OCI-LY3 (cell line): Measurements from ENCODE around the gene IQCF5.

Experiments
- H2AFZ ChIP-seq: fragments of 200-600, 300-600 bp; shearing (Covaris generic); 2 replicates; pipeline ENCODE4 v1.6.0; 2014; ENCODE audit warnings: antibody characterized with exemption, low read depth, low read length
- H3K27ac ChIP-seq: fragments of 200-600, 300-600 bp; sonication (generic); 2 replicates; pipeline ENCODE4 v1.5.1; 2014; ENCODE audit warnings: mild to moderate bottlenecking, low read length, moderate library complexity, mixed read lengths
- H3K27me3 ChIP-seq: fragments of 200-600, 300-600 bp; sonication (generic); 2 replicates; pipeline ENCODE4 v1.6.1; 2014; ENCODE audit warnings: low read depth, low read length, mixed read lengths
- H3K36me3 ChIP-seq: fragments of 200-600, 300-600 bp; sonication (generic); replicated peaks from 2 replicates; pipeline ENCODE3; 2014; ENCODE audit warnings: low read depth, low read length, mixed read lengths
- H3K4me1 ChIP-seq: fragments of 300-600, 200-600 bp; sonication (generic); 2 replicates; pipeline ENCODE4 v1.6.1; 2014; ENCODE audit warnings: low read length, mixed read lengths
- H3K4me2 ChIP-seq: fragments of 200-600, 300-600 bp; sonication (generic); 2 replicates; pipeline ENCODE4 v1.6.1; 2014; ENCODE audit warnings: low read length, mixed read lengths
- H3K4me3 ChIP-seq: fragments of 300-600, 200-600 bp; sonication (generic); 2 replicates; pipeline ENCODE4 v1.5.1; 2014; ENCODE audit warnings: antibody characterized with exemption, mild to moderate bottlenecking, low read length, moderate library complexity
- H3K79me2 ChIP-seq: fragments of 300-600, 200-600 bp; shearing (Covaris generic); 2 replicates; pipeline ENCODE4 v1.6.1; 2014; ENCODE audit warnings: mild to moderate bottlenecking, low read length, mixed read lengths
- H3K9ac ChIP-seq: fragments of 300-600, 200-600 bp; shearing (Covaris generic); 2 replicates; pipeline ENCODE4 v1.6.0; 2014; ENCODE audit warnings: mild to moderate bottlenecking, low read length, moderate library complexity
- H3K9me3 ChIP-seq: fragments of 200-600, 300-600 bp; shearing (Covaris generic); 2 replicates; pipeline ENCODE4 v1.6.1; 2014; ENCODE audit warnings: low read length, mixed read lengths; ENCODE audit not compliant: insufficient read depth
- H4K20me1 ChIP-seq: fragments of 200-600, 300-600 bp; sonication (generic); 2 replicates; pipeline ENCODE4 v1.6.1; 2016; ENCODE audit warnings: low read length, mixed read lengths; ENCODE audit not compliant: insufficient read depth
- CTCF ChIP-seq: fragments of 200-600, 300-600 bp; sonication (generic); IDR thresholded peaks from 2 replicates; pipeline ENCODE4 v1.5.1; 2014; ENCODE audit warnings: antibody characterized with exemption, low read length, low read depth
- EZH2phosphoT487 ChIP-seq: fragments of 200-600 bp; shearing (Covaris generic); IDR thresholded peaks from 2 replicates; pipeline ENCODE4 v1.6.1; 2018; ENCODE audit warnings: antibody characterized with exemption, mixed run types, low read depth

The IQCF5 gene

GRCh38 chr3:51894939-51895338 is 19.5 kb upstream of the IQCF5 start:
- Histone ChIP-seq H3K36me3 (no peaks in the 10 kb centered on the region), H3K9me3 (no peaks in the 10 kb centered on the region), H3K27ac (no peak overlapping the region), H3K9ac (no peak overlapping the region), H3K4me1 (no peaks in the 10 kb centered on the region), H3K4me3 (no peak overlapping the region), H4K20me1 (no peaks in the 10 kb centered on the region), H3K79me2 (no peaks in the 10 kb centered on the region), H2AFZ (no peak overlapping the region), H3K27me3 (peaks cover 22% of the 10 kb centered on the region; the same call in 1 of the 2 replicates), H3K4me2 (no peak overlapping the region)
- no peak for TF ChIP-seq EZH2phosphoT487
- no peak for TF ChIP-seq CTCF

GRCh38 chr3:51894391-51894790 is 19.0 kb upstream of the IQCF5 start:
- H3K36me3 ChIP-seq: no peaks in the 10 kb centered on the region

GRCh38 chr3:51891242-51892039 is 16.0 kb upstream of the IQCF5 start:
- Histone ChIP-seq H3K9ac (no peak overlapping the region), H3K36me3 (no peaks in the 10 kb centered on the region), H3K27me3 (peaks cover 11% of the 10 kb centered on the region; the same call in 1 of the 2 replicates), H3K4me3 (no peak overlapping the region), H2AFZ (no peak overlapping the region), H3K27ac (no peak overlapping the region), H4K20me1 (no peaks in the 10 kb centered on the region), H3K4me2 (no peak overlapping the region), H3K4me1 (no peaks in the 10 kb centered on the region), H3K9me3 (no peaks in the 10 kb centered on the region), H3K79me2 (no peaks in the 10 kb centered on the region)
- no peak for TF ChIP-seq EZH2phosphoT487
- no peak for TF ChIP-seq CTCF

More at GRCh38 chr3:51894391-51894790, 19.0 kb upstream of the IQCF5 start:
- H3K27ac ChIP-seq: no peak overlapping the region
- no peak overlapping the region for H3K4me3 ChIP-seq
- no peaks in the 10 kb centered on the region for H4K20me1 ChIP-seq
- no peak for TF ChIP-seq EZH2phosphoT487
- TF ChIP-seq CTCF: no peak
- no peaks in the 10 kb centered on the region for H3K9me3 ChIP-seq
- H3K4me2 ChIP-seq: no peak overlapping the region
- H3K4me1 ChIP-seq: no peaks in the 10 kb centered on the region
- peaks cover 21% of the 10 kb centered on the region; the same call in 1 of the 2 replicates for H3K27me3 ChIP-seq
- no peak overlapping the region for H2AFZ ChIP-seq
- H3K79me2 ChIP-seq: no peaks in the 10 kb centered on the region
- no peak overlapping the region for H3K9ac ChIP-seq

GRCh38 chr3:51888463-51889105 is 13.2 kb upstream of the IQCF5 start:
- no peak overlapping the region for H3K9ac ChIP-seq
- H3K4me3 ChIP-seq: no peak overlapping the region
- peaks cover 25% of the 10 kb centered on the region for H3K27me3 ChIP-seq
- no peak overlapping the region for H3K27ac ChIP-seq
- H3K9me3 ChIP-seq: no peaks in the 10 kb centered on the region
- H3K4me2 ChIP-seq: no peak overlapping the region
- no peaks in the 10 kb centered on the region for H3K79me2 ChIP-seq
- no peaks in the 10 kb centered on the region for H3K36me3 ChIP-seq
- TF ChIP-seq CTCF: no peak
- no peak for TF ChIP-seq EZH2phosphoT487
- H4K20me1 ChIP-seq: no peaks in the 10 kb centered on the region
- H3K4me1 ChIP-seq: no peaks in the 10 kb centered on the region
- no peak overlapping the region for H2AFZ ChIP-seq
